ENCODE data around the gene PPP1R9B.
A peak's percentile ranks its signal among the peaks of the same experiment; 100 is the strongest.

Gene PPP1R9B

DNA sequence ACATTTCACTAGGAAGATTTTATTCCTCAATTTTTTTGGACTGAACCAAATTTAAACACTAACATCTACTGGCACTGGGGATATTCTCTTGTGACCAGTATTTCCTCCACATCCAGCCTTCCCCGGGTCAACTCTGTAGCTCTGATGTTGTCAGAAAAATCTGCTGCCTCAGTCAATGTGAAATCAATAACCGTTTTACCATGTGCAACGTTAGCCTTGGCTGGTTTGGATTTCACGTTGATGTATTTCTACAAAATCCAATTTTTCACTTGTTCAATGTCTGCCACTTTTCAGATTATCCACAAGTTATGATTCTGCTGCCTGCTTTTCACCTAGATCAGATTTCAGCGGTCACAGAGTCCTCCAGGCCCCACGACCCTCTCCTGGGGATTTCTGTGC, 22.5 kb upstream of the PPP1R9B start:
- no peak for DNase-seq

- DNase-seq: no peak
These were observed 21.7 kb upstream of the PPP1R9B start for GRCh38 chr17:50172130-50172529.

GRCh38 chr17:50171371-50172071, 21.0 kb upstream of the PPP1R9B start:
- no peak for DNase-seq

- no peak for DNase-seq
These were observed 20.3 kb upstream of the PPP1R9B start for GRCh38 chr17:50170662-50171370.

- no peak for DNase-seq
These were observed 19.5 kb upstream of the PPP1R9B start for GRCh38 chr17:50169881-50170459.

GRCh38 chr17:50169121-50169764, 18.8 kb upstream of the PPP1R9B start:
- DNase-seq: peak; percentile 94

- DNase-seq: no peak
These were observed 17.8 kb upstream of the PPP1R9B start for GRCh38 chr17:50168319-50168718.

GRCh38 chr17:50167371-50167770, 16.9 kb upstream of the PPP1R9B start:
- DNase-seq: no peak

DNA sequence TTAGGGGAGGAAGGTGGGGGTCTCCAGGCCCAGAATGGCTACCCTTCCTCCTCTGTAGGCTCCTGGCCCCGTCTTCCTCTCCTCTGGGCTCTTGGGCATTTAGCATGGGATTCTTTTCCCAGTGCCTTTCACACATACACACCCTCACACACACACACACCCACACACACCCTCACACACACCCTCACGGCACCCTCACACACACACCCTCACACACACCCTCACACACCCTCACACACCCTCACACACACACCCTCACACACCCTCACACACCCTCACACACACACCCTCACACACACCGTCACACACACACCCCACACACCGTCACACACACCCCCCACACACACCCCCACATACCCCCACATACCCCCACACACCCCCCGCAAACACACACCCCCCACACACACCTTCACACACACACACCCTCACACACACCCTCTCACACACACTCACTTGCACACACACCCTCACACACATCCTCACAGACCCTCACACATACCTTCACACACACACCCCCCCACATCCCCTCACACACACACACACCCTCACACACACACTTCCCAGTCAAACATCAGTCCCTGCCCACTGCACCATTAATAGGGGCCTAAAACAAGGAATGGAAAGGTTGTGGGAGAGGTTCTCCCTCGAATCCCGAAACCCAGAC, 16.2 kb upstream of the PPP1R9B start:
- DNase-seq: no peak

DNA sequence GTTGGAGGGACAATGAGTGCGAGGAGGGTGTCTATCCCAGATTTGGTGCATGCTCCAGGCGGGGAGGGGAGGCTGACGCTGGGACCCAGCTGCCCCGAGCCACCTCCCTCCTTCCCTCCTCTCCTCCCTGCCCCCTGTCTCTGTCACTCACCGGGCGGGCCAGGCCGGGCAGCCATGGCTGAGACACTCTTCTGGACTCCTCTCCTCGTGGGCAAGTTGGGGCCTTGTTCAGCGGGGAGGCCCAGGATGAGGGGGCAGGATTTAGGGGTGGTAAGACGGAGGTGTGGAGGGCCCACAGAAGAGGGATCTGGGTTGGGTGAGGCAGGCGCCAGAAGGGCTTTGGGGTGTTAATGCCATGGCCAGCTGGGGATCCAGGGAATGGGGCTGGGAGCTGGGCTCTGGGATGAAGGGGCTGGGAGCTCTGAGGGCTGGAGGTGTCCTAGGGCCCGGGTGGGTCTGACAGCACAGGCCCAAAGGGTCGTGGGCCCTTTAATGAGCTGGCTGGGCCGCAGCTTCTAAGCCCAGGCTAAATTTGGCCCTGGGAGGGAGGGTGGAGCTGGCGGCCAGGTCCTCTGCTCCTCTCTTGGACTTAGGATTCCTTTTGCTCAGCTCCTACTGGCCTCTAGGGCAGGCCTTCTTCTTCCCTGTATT, 15.5 kb upstream of the PPP1R9B start, which contains the start of gene SGCA:
TSS of gene SGCA (plus strand) at position 139 of the 651 bp plus-strand sequence. CDS start at position 175, 36 bp downstream.
- DNase-seq: no peak

- DNase-seq: no peak
These were observed 15.0 kb upstream of the PPP1R9B start for GRCh38 chr17:50165466-50165865.

DNA sequence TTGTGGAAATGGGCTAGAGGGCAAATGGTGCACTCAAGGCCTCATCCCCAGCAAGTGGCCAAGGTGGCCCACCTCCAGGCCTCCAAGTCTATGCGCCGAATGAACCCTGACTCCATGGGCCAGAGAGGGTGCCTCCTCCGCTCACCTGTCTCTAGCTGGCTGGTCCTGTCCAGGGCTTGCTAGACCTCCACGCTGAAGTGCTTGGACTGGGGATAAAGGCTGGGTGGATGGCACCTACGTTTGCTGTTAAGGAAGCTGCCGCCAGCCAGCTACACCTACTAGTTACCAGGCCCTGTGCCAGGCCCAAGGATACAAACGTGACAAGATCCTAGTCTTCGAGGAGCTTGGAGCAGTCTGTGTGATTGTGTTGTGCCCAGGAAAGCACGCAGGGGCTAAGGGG, 14.6 kb upstream of the PPP1R9B start:
- no peak for DNase-seq

DNA sequence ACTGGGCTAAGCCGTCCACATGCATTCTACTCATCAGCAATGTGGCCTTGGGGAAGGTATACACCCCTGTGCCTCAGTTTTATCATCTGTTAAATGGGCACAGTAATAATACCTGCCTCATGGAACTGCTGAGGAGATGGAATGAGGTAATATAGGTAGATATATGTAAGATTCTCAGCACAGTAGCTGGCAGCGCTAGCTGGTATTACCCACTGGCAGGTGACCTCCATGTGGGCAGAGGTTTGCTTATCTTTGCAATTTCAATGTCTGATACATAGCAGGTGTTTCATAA, 14.2 kb upstream of the PPP1R9B start:
- DNase-seq: no peak

- DNase-seq: no peak
These were observed 13.6 kb upstream of the PPP1R9B start for GRCh38 chr17:50163843-50164696.

DNA sequence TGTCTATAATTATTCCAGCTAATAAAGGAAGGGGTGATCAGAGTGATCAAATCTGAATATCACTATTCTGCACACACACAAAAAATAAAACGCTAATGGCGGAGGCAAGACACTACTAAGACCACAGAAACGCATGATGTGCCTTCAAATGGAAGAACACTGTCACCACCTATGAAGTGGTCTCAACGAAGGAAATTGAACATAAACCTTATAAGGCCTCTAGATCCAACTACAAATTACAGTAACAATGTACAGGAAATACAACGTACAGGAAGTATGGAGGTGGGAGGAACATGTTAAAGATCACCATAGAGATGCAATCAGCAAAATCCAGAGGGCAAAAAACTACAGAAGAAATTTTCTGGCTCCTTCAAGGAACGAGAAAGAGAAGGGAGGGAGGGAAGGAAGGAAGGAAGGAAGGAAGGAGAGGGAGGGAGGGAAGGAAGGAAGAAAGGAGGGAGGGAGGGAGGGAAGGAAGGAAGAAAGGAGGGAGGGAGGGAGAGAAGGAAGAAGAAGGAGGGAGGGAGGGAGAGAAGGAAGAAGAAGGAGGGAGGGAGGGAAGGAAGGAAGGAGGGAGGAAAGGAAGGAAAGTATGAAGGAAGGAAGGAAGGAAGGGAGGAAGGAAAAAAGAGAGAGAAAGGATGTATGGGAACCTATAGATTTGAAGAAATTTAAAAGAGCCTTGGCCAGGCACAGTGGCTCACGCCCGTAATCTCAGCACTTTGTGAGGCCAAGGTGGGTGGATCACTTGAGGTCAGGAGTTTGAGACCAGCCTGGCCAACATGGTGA, 12.2 kb upstream of the PPP1R9B start:
- DNase-seq: no peak

GRCh38 chr17:50161911-50162288, 11.4 kb upstream of the PPP1R9B start:
- no peak for DNase-seq

DNA sequence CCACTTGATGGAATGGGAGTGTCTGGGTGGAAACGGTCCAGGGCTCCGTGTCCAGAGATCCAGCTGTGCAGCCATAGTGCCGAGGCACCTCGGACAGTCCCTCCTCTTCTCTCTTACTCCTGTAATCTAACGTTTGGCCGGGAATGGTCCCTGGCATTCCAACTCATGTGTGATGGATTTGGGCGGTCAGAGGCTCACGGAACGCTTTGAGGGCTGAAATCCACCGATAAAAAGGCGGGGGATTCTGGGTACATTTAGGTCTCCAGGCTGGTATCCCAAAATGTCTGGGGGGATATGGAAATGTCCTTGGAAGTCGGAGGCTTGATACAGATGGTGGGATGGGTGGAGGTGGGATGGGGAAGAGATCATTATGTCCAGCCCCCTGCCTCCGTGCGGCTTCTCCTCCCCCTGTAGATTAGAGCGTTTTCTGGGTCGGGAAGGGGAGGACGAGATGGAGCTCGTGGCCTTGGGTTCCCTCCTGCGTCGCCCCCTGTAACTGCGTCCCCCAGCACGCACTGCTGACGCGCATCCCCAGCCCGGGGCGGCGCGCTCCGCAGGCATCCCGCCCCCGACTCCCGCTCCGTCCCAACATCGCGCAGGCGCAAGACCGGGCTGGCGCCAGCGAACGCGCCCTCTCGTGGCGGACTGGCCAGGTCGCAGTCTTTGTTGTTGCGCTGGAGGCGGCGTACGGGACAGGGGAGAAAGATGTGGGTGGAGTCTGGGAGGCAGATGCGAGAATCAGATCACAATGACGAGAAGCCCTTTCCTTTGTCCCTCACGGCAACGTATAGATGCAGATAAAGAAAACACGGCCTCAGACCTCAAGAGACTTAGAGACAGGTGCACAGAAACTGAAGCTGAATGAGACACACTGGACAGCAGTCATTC, 10.8 kb upstream of the PPP1R9B start:
- DNase-seq: peak; percentile 97

DNA sequence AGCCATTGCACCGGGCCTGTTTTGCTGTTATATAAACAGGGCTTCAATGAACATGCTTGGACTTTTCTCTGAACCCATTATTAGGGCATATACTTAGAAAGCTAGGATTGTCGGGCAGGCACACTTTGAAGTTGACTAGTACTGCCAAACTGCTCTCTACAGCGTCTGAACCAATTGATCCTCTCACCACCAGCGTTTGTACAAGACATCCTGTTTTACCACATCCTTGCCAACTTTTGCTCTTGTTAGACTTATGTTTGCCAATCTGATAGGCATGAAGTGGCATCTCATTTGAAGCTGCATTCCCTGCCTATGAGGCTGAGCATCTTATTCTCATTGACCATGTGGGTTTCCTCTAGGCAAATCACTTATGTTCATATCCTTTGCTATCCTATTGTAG, 7.4 kb upstream of the PPP1R9B start:
- no peak for DNase-seq

- DNase-seq: no peak
These were observed 4.8 kb upstream of the PPP1R9B start for GRCh38 chr17:50155115-50155819.
